C4-2B (cell line): ENCODE measurements around the gene DDX6.
"Not testable (repeated sequence)": the region's sequence is repeated elsewhere in the genome, so short reads cannot be mapped to it uniquely, and the experiment has no call there.

ENCODE experiments used
- ZFX ChIP-seq: fragments of 450-650 bp; IDR thresholded peaks from 2 replicates; pipeline ENCODE4 v1.6.1; 2017
- TF ChIP-seq, protein P1 (sequence below): fragments of 450-650 bp; conservative IDR thresholded peaks from 2 replicates; pipeline ENCODE4 v1.5.1; 2017; ENCODE audit warnings: mild to moderate bottlenecking

DNA sequence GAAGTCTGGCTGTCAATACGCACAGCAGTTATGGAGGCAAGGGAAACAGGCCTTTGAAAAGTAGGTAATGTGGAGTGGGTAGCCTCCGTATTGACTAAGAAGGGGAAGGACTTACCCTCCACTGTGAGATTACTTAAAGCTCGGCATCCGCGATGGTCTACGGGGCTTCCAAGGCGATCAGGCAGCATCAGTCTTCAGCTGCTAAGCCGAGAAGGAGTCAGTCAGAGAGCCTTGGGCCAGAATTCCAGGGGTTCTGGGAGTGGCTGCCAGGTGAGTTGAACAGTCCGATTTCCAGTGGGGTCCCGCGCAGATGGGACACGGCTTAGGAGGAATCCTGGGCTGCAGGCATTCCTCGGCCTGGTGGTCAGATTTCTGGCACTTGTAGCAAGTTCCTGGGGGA lies 70.9 kb downstream of the DDX6 start:
- TF ChIP-seq, protein P1, sequence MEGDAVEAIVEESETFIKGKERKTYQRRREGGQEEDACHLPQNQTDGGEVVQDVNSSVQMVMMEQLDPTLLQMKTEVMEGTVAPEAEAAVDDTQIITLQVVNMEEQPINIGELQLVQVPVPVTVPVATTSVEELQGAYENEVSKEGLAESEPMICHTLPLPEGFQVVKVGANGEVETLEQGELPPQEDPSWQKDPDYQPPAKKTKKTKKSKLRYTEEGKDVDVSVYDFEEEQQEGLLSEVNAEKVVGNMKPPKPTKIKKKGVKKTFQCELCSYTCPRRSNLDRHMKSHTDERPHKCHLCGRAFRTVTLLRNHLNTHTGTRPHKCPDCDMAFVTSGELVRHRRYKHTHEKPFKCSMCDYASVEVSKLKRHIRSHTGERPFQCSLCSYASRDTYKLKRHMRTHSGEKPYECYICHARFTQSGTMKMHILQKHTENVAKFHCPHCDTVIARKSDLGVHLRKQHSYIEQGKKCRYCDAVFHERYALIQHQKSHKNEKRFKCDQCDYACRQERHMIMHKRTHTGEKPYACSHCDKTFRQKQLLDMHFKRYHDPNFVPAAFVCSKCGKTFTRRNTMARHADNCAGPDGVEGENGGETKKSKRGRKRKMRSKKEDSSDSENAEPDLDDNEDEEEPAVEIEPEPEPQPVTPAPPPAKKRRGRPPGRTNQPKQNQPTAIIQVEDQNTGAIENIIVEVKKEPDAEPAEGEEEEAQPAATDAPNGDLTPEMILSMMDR = not testable (repeated sequence)
- TF ChIP-seq ZFX = not testable (repeated sequence)
